ENCODE data around the gene ARID5B.
"Not testable (repeated sequence)": the region's sequence is repeated elsewhere in the genome, so short reads cannot be mapped to it uniquely, and the experiment has no call there.

ARID5B gene

DNA sequence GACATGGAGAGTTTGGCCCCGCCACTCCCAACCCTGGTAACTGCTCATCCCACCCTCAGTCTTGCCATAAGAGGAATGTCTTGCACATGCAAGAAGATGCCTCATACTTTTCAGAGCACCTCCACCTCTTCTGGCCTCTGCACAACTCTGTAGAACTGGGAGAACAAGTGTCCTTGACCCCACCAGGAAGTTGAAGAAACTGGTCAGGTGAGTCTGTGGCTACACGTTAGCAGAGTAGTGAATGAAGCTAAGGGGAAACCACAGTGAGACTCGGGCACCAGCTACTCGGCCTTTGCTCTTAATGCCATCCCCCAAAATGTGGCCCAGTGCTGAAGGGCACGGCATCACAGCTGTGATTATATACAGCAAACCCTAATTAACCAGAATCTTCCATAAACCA, 110.1 kb downstream of the ARID5B start:
- no peak for FAIRE-seq

DNA sequence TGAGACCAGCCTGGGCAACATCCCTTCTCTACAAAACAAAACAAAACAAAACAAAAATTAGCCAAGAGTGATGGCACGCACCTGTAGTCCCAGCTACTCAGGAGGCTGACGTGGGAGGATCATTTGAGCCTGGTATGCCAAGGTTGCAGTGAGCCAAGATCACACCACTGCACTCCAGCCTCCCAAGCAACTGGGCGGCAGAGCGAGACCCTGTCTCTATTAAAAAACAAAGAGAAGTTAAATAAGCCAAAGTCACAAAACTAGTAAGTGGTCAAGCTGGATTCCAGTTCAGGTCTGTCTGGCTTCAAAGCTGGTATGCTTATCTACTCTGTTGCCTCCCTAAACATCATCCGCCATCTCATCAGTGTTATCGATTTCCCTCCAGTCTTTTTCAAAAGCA, 110.8 kb downstream of the ARID5B start:
- FAIRE-seq (no peak), DNase-seq (ENCODE audit: low spot score) (no peak)

More for the DNA sequence above, 110.1 kb downstream of the ARID5B start:
- DNase-seq (ENCODE audit: low spot score) = no peak

DNA sequence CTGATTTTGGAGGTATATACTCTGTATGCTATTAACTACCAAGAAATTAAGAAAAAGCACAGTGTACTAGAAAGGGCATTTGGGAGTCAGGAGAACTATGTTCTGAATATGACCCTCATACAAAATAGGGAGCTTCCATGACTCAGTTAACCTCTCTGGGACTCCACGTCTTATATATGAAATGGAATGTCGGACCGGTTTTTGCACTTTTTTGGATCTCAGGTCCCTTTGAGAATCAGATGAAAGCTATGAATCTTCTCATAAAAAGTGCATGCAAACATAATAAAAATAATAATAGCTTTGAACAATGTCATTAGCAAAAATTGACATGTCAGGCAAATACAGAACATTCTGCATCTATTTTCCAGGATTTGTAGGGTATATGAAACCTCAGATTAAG, 113.0 kb downstream of the ARID5B start:
- FAIRE-seq = no peak
- DNase-seq (ENCODE audit: low spot score) = no peak

DNA sequence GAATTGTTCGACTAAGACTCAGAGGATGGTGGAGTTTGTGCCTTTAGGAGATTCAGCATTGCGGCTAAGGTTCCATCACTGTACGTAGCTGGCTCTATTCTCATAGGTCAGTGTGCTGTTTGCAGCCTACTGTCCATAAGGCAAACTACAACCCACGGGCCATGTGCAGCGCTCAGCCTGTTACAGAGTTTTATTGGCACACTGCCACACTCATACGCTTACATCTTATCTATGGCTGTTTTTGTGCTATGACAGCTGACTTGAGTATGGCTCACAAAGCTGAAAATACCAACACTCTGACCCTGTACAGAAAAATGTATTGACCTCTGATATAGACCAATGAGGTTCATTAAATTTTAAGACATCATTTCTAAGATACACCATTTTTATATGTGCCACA, 114.5 kb downstream of the ARID5B start:
- DNase-seq (ENCODE audit: low spot score) (no peak), FAIRE-seq (peak; percentile 27)

DNA sequence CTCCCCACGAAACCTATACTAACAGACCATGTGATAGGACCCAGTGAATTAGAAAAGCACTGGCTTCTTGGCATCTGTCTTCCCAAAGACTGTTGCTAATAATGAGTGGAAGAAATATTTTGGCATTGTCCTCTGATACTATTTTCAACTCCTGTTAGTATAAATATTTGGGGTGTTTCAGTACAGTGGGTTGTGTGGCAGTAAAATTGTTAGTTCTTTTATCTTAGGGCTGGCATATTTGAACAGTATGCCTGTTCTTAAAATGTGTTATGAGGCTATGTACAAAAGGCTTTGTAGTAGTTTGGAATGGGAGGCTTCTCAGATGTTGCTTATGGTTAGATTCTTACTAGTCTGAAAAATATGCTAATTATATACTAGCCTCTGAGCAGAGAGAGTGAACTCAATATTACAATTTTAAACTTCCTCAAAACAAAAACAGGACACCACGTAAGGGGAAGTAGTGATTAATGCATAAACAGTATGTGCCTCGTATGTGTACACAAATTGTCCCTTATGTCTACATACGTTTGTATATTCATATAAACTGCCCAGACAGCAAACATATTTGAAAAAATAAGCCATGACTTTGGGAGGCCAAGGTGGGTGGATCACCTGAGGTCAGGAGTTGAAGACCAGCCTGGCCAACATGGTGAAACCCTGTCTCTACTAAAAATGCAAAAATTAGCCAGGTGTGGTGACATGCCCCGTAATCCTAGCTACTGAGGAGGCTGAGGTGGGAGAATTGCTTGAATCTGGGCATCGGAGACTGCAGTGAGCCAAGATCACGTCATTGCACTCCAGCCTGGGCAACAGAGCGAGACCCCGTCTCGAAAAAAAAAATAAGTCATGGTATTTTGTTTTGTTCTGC, 115.4 kb downstream of the ARID5B start:
- no peak for FAIRE-seq
- no peak for DNase-seq (ENCODE audit: low spot score)

DNA sequence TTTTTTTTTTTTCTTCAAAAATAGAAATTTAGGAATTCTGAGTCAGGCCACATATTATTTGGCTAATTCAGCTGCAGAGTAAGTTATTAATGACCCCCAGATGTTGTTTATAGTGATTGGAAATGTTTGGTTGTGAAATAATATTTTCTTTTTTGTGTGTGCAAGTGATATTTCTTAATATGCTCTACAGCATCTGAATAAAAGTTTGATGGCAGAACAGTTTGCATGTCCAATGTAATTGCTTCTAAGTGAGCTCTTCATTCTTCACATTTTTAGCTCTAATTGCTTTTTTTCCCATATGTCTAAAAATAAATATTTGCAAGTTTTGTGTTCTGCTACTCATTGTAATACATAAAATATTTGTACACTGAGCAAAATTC, 116.0 kb downstream of the ARID5B start:
- no peak for FAIRE-seq
- DNase-seq (ENCODE audit: low spot score) = no peak

DNA sequence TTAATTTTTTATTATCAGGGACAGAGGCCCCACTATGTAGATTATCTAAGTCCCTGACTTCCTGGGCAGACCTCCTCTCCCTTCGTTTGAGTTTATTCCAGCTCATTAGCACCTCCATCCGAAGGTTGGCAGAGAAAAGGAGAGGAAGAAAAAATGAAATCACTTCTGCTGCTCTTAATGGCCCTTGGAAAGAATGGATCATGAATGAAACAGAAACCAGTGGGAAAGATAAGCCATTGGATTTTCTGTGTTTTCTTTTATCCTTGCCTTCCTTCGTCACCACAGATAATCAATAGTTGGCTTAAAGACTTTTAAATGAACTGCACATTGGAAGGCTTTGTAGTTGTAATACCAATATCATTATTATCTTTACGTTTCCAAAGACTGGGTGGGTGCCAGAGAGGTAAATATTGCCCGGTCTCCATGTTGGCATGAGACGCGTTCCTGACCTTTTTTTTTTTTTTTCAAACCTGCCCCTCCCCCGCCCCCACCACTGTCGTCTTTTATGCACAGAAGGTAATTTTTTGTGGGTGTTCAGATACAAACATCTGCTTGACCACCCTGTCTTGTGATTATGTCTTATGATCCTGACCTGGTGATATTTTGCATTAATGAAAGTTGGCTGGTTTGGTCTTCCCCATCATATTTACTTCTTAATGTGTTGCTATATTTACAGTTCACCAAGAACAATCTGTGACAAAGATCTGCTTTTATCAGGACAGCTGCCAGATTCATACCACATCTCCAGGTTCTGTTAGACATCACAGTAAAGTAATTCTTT, 116.8 kb downstream of the ARID5B start:
- FAIRE-seq (peak; percentile 17), DNase-seq (ENCODE audit: low spot score) (no peak)

DNA sequence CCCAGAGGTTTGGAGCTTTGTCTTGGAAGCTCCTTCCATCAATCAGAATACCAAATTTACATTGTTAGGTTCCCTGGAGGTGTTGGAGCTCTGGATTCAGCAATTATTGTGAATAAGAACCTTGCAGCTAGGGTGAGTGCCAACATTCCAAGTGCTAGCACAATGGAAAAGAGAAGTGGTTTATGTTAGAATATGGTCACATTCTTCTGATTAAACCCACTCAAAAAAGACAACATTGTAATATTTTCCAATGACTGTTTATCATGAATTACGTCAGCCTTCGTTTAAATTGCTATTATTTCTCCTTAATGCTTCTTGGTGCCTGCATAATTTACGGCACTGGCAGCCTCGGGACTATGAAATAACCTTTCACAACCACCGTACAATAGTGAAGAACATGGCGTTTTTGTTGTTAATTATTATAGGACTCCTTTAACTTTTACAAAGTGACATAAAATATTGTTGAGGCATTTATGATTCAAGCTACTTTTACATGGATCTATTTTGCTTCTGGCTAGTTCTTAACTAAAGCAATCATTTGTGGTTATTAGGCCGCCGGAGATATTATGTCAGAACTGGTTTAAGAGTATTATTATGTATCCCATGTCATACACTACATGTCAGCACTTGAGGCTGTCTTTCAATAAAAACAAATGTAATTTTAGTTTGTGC, 117.7 kb downstream of the ARID5B start:
- DNase-seq (ENCODE audit: low spot score) = no peak

DNA sequence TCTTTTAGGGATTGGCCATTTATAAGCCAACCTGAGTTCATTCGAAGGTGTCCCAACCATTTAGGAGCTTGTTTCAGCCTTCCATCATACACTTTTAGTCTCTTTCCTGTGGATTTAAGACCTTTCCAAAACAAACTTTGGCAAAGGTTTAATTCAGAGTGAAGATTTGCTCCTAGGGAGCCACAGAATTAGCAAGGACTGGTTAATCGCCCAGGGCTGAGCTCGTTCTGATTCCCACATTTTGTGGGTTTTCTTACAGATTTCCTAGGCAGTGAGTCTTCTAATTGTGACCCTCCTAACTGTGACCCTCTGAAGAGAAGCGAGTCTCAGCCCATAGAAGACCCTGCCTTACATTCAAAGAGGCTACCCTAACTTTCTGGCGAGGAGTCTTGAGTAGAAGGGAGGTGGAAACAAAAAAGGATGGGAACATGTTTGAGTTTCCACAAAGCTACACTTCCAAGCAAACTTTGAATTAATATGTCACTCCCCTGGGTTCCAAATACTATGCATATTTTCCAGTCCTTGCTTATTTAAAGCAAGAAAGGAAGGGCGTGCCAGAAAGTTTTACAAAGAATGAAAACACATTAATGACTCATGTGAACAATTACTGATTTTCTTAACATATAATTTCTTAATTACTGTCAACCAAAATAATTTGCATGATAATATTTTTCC, 118.3 kb downstream of the ARID5B start:
- FAIRE-seq = no peak
- no peak for DNase-seq (ENCODE audit: low spot score)

More for the DNA sequence above, 117.7 kb downstream of the ARID5B start:
- FAIRE-seq = no peak

DNA sequence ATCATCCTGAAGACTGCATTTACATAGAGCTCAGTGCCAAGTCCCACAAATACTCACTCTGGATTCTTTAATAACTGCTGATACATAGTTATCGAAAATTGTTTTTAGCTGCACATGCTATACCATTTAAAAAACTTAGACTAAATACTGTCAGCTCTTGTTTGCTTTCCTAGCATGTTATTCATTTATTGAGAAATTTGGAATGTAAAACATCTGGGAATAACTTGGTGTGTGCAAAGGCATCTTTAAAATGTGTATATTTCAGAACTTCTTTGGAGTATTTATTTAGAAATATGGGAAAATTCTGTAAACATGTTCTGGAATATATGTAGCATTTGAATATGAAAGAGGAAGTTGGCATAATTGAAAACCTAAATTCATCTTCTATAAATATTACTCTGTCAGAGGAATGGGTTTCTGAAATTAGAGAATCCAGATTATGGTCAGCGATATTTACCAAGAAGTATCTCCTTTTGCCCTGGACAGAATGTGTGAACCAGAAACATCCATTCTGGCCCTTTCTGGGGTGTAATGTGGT, 119.7 kb downstream of the ARID5B start:
- DNase-seq (ENCODE audit: low spot score) = no peak
- FAIRE-seq = no peak

DNA sequence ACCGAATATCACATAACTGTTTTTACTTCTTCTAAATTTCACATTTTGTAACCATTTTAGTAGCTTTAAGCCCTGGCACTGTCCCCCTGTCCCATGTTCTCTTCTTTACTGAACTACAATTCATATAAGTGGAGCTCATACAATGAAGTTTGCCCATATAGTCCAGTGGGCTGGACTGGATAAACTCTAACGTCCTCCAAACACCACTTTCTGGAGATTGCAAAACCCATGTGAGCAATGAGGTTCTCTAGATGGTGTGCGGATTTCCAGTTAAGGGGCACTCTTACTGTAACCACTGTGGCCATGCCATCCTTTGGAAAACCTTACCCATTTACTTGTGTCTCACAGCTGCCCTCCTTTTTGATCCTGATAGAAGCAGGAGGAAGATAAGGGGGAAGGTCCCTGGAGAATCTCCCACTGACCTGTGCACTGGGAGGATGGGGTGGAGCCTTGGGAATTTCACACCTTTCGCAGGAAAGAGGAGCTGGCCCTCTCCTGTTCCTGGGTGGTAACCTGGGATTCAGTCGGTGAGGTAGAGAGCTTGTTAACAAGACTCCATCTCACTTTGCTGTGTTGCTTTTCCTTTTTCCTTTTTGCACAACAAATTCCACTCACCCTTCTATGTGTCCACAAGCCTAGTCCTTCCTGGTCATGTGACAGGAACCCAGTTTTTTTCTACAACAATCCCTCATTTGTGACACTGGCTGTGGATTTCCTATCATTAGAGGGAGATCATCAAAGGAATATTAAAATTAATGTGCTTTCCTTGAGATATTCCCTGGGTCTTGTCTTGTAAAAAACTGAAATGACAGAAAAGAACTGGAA, 120.7 kb downstream of the ARID5B start:
- DNase-seq (ENCODE audit: low spot score) = no peak

DNA sequence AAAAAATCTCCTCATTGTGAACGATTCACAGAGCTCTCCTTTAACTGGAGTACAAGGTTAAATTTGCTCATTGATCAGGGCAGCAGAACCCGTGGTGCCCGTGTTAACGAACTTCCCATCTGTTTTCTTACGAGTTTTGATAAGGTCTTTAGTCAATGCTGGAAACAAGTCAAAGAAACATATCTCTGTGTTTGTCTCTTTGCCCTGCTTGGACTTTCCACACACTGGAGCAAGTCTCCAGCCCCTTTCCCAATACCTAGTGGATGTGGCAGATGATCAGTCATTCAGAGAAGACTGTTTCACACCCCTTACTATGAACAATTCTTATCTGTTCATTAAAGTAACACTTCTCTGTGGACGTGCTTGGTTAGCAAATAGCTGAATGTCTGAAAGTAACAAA, 121.3 kb downstream of the ARID5B start:
- no peak for FAIRE-seq
- DNase-seq (ENCODE audit: low spot score) = no peak

More for the DNA sequence above, 120.7 kb downstream of the ARID5B start:
- no peak for FAIRE-seq

DNA sequence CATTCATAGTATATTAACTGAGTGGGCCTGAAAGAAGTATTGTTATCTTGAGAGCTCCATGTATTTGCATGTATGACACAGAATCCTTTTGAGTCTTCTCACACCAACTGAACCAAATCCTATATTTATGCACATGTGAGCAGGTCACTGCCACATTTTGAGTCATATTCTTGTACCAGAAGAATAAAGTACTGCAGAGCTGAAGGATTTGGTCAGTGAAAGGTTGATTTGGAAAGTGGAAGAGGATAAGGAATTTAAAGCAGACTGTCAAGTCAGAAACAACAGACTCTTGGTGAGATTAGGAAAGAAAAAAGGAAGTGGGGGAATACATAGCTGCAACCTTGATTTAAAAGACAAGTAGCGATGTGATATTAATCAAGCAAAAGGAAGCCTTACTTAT, 121.8 kb downstream of the ARID5B start:
- FAIRE-seq (no peak), DNase-seq (ENCODE audit: low spot score) (no peak)

DNA sequence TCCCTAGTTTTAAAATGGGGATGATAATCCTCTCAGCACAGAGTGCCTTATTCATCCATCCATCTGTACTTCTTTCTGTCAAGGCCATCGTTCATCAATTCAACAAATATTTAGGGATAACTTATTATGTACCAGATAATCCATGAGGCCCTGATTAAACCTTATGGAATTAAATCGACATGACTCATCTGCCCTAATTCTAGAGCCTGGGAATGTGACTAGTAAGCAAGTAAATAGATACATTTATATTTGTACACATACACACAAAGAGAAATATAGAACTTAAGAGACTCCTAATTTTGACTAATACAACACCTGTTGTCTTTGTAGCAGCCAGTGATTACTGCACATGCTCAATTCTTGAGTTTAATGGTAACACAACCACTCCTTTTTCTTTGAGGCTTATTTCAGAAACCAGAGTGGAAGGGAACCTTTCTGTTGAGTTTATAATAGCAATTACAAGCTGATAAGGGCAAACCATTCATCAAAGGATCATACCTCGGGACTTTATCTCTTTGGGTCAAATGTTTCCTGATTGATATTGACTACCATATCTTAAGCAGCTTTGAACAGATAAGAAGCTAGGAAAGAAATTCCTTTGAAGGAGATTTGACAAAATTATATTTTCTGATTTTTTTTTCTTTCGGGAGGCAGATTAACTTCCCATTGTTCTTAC, 122.7 kb downstream of the ARID5B start:
- no peak for DNase-seq (ENCODE audit: low spot score)
- no peak for FAIRE-seq

DNA sequence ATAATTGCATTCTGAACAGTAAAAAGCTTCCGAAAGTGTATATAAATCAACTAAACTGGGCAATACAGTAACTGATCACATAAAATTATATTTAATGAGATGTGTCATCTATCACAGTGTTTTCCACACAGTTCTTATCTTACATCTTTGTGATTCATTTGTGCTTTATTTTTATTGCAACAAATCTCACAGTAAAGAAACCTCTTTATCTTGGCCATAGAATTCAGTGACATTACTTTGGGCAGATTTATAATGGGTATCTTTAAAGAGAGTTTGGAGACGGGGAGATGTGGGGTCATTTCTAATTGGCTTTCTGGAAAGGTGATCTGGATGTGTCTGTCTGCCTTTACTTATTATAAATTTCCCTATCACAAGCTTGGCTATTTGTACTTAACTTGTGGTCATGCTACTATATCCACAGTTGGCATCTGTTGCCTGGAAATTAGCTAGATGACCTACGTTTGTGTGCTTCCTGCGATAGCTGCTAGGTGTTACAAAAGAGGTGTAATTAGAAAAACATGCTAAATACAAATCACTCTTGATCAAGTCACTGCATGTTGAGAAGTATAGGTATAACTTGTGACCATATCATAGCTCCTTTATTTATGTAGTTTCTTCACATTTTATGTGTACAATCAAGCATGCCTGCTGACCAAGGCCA, 123.8 kb downstream of the ARID5B start:
- FAIRE-seq = no peak
- no peak for DNase-seq (ENCODE audit: low spot score)

DNA sequence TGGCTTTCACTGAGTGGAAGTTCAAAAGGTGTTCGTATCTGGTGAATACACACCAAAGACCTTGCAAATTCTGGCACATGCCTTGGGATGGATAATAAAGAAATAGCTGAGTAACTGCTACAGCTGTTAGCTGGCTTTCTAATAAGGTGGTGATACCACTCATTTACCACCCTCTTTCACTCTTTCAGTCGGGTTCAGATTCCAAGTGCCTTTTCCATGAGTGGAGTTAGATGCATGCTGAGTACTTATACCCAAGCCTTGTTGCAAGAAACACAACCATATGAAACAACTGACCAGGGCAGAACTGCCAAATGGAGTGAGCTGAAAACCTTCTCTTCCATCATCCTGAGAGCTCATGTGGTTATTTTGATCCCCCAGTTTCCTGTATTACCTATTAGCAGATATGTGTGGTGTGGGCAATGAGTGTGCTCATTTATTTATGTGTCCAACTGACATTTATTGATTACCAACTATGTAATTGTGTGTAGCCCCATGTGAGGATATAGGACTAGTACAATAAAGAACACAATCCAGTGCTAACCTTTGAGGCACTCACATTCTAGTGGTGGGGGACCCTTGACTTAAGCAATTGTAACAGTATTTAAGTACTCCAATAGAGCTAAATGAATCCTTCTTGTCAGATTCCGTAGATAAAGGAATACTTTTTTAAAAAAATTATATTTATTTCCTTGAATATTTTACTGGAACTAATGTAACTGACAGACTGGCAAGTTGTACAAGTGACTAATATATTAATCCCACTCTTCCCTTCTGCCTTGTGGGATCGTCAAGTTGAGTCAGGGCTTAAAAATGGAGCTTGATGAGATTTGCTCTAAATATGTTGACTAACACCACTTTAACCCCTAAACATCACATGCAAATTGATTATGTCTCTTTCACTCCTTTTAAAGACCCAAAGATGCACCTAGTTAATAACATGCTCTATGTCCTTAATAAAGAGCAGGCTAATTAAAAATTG, 124.7 kb downstream of the ARID5B start:
- FAIRE-seq = no peak
- DNase-seq (ENCODE audit: low spot score) = no peak

DNA sequence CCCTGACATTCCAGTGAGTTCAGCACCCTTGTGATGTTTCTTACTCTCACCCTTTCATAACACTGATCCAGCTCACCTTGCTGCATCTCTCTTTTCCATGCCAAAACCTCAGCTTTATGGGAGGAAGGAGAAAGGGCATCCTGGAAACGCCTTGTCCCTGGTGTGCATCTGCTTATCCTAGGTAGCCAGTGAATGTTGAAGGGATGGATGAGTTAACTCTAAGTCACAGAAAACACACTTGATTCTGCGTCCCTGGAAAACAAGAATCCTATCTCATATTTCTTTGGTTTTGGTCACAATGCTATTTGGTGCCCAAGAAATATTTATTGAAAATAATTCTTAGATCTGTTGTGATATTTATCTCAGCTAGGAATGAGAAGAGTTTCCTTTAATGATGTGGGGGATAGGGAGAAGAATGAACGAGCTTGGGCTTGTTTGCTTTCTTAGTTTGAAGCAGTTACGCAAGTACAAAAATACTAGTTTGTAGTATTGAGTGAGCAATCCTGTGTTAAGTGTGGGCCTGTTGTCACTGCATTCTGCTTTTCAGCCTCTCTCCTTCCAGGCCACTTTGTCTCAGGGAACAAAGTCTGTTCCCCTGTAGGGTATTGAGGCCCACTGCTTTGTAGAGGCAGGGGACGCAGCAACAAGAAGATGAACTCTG, 126.5 kb downstream of the ARID5B start:
- no peak for DNase-seq (ENCODE audit: low spot score)

DNA sequence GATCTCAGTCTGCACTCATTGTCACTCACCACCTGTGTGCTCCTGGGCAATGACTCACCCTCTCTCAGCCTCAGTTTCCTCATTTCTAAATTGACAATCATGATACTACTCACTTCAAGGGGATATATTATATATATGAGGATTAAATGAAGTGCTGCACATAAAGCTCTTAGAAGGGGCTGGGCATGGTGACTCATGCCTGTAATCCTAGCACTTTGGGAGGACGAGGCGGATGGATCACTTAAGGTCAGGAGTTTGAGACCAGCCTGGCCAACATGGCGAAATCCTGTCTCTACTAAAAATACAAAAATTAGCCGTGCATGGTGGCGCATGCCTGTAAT, 127.0 kb downstream of the ARID5B start:
- FAIRE-seq; DNase-seq (ENCODE audit: low spot score): not testable (repeated sequence)

More for the DNA sequence above, 126.5 kb downstream of the ARID5B start:
- no peak for FAIRE-seq

Data from urothelium cell line (cell line).